ENCODE measurements around the gene TBC1D8. TPM values are rescaled to one million over a fixed set of nuclear protein-coding genes. Genes with fewer than 3 reads are reported as not detected.

Gene TBC1D8
- total and polyA plus RNA-seq, 2 of the 8 experiments (the other 6 are each of a cell fraction or from before 2014, with no cell fraction given): 20.8 to 21.8 TPM

GRCh38 chr2:101111262-101111838 is 39.8 kb downstream of the TBC1D8 start:
- H3K36me3 ChIP-seq (ENCODE audit: control insufficient read depth in 2 of 4, insufficient read depth in 4 of 4, low read length in 3 of 4): no peaks in the 10 kb centered on the region
- H2AFZ ChIP-seq (ENCODE audit: low read length): no peak overlapping the region
- H3K4me1 ChIP-seq (replicated peaks in 1 of 4; ENCODE audit: control insufficient read depth in 3 of 4, insufficient read depth in 4 of 4, low read length in 3 of 4): peaks cover 11 to 27% (median 25%) of the 10 kb centered on the region in 4 experiments
- H3K14ac ChIP-seq (ENCODE audit: insufficient read length): no peak overlapping the region
- no peak overlapping the region for H3K23ac ChIP-seq (ENCODE audit: insufficient read length)
- H2BK12ac ChIP-seq (ENCODE audit: low read depth, low read length): peak overlapping the region; percentile 70; the same call in 1 of the 2 replicates
- no peaks in the 10 kb centered on the region for H3K9me3 ChIP-seq (ENCODE audit: insufficient read depth in 2 of 2, low read depth in 1 of 2, low read length in 1 of 2)
- no peak overlapping the region for H2BK20ac ChIP-seq (ENCODE audit: low read length)
- no peak overlapping the region for H3K56ac ChIP-seq (replicated peaks; ENCODE audit: insufficient read length, low read depth, low read length)
- H3K27ac ChIP-seq (ENCODE audit: low read depth, low read length): no peak overlapping the region
- no peaks in the 10 kb centered on the region for H3K27me3 ChIP-seq (replicated peaks in 1 of 4; ENCODE audit: control insufficient read depth in 3 of 4, extremely low read depth in 1 of 4, insufficient read depth in 3 of 4, low read length in 3 of 4)
- POLR2A ChIA-PET (ENCODE audit: partially characterized antibody): no interaction called here
- H3K9ac ChIP-seq (replicated peaks in 1 of 4; ENCODE audit: extremely low read depth in 1 of 4, low read depth in 3 of 4, low read length in 3 of 4): no peak overlapping the region
- H3K79me1 ChIP-seq (ENCODE audit: low read depth, low read length): peaks cover 11% of the 10 kb centered on the region
- 0 out of 2 replicates have a peak overlapping the region, but pooled peaks have one; percentile 3 for H2BK5ac ChIP-seq (ENCODE audit: low read depth, low read length)
- H4K20me1 ChIP-seq (replicated peaks in 1 of 2; ENCODE audit: control insufficient read depth in 1 of 2, insufficient read depth in 2 of 2, low read length in 2 of 2): peaks cover 0 to 3% of the 10 kb centered on the region in 2 experiments
- 0 out of 2 replicates have a peak overlapping the region, but pooled peaks have one; percentile 10 for H3K18ac ChIP-seq (ENCODE audit: extremely low read depth, low read length)
- H3K79me2 ChIP-seq (ENCODE audit: control insufficient read depth in 1 of 2, insufficient read depth in 2 of 2, low read length in 2 of 2): peaks cover 0 to 62% of the 10 kb centered on the region in 2 experiments; a peak in 2 of 4 replicates
- CTCF ChIA-PET (ENCODE audit: partially characterized antibody): interaction anchor here (1.1 kb wide), 1 partner anchor 28 kb away, joined by 3 read pairs; no protein-coding TSS in a partner anchor
- no peak for FAIRE-seq
- H2BK120ac ChIP-seq (replicated peaks; ENCODE audit: low read depth, low read length): no peak overlapping the region
- H3K4me3 ChIP-seq (ENCODE audit: extremely low read depth in 1 of 4, insufficient read depth in 2 of 4, low read depth in 3 of 4, low read length in 4 of 4): no peak overlapping the region
- peak overlapping the region; percentile 4 for H4K91ac ChIP-seq (replicated peaks; ENCODE audit: insufficient read length, low read length)
- no peak overlapping the region for H4K5ac ChIP-seq (ENCODE audit: insufficient read length, low read depth, low read length)
- H3K4me2 ChIP-seq (ENCODE audit: insufficient read depth in 1 of 2, low read depth in 2 of 2, low read length in 2 of 2): no peak overlapping the region
- no peak overlapping the region for H2BK15ac ChIP-seq (ENCODE audit: low read length)
- no peak for DNase-seq (ENCODE audit: low read depth in 1 of 2, low spot score in 2 of 2)
- WGBS, 2 experiments (ENCODE audit: extremely low coverage in 1 of 2, insufficient coverage in 1 of 2, insufficient read length in 1 of 2, insufficient replicate concordance in 2 of 2, low coverage in 1 of 2, low lambda C conversion rate in 2 of 2, missing lambda C conversion rate in 1 of 2): 97% methylated on average over 18 of the region's 18 CpGs; no CpG with 5 or more reads in 1 of the 2 experiments
- peak overlapping the region; percentile 59; the same call in 1 of the 2 replicates for H2AK5ac ChIP-seq (ENCODE audit: low read depth, low read length)
- no peak overlapping the region; the same call in 1 of the 2 replicates for H4K8ac ChIP-seq (ENCODE audit: extremely low read depth, insufficient read depth, low read length)
- no peak overlapping the region for H3K4ac ChIP-seq (replicated peaks; ENCODE audit: insufficient read length, low read depth, low read length)
- TF ChIP-seq YY1 (IDR thresholded peaks at IDR 0.05; ENCODE audit: low read depth, low read length): no peak
- no peak for TF ChIP-seq TEAD4 (IDR thresholded peaks at IDR 0.05; ENCODE audit: low read depth, low read length)
- TF ChIP-seq RFX5 (IDR thresholded peaks at IDR 0.05; ENCODE audit: borderline replicate concordance, low read depth, low read length): no peak
- no peaks in the 10 kb centered on the region for H3K23me2 ChIP-seq (ENCODE audit: low read depth, low read length)
